A549 (cell line): ENCODE measurements around the gene FOXO1. TPM values are rescaled to one million over a fixed set of nuclear protein-coding genes. Genes with fewer than 3 reads are reported as not detected.

Experiments
- ATAC-seq, 2 experiments: fragments of 200-7000 bp in 1 of 2; fragments of >200 bp in 1 of 2; cut with Nextera tagmentation in 1 of 2; cut with Tn5 transposase in 1 of 2; 3 replicates each; pipeline versions ENCODE4 v1.8.0 to v1.9.1; 2018 to 2020; ENCODE audit warnings: mild to moderate bottlenecking in 1 of 2, moderate library complexity in 1 of 2
- CTCF ChIA-PET: fragments of 300-600 bp; sonication (Branson Sonifier 250); formaldehyde crosslinking; extraction: SDS; loops from one replicate; lab custom pipeline; 2021; ENCODE audit warnings: antibody characterized with exemption, inconsistent platforms; lab: Yijun Ruan, JAX
- POLR2A ChIA-PET: fragments of 350-600 bp; formaldehyde crosslinking; extraction: SDS; loops from one replicate; lab custom pipeline; 2021; ENCODE audit warnings: antibody characterized with exemption, inconsistent platforms; lab: Yijun Ruan, JAX
- DNase-seq, 2 experiments: peaks; one replicate each; pipeline versions ENCODE4 v3.0.0 to v3.0.0-alpha.2; 2011 to 2016; ENCODE audit warnings: low read depth in 1 of 2, low spot score in 1 of 2
- FAIRE-seq: peaks from 2 replicates; lab custom pipeline; 2011; peaks lifted over from hg19 to GRCh38; lab: Jason Lieb, UNC
- H3K27ac ChIP-seq, 2 experiments: fragments of >200 bp; sonication (Bioruptor Twin); formaldehyde crosslinking; 3 replicates each; pipeline ENCODE4 v1.5.1; 2016 to 2017
- H3K4me1 ChIP-seq: fragments of >200 bp; sonication (Bioruptor Twin); formaldehyde crosslinking; 3 replicates; pipeline ENCODE4 v1.6.1; 2016
- H3K4me2 ChIP-seq: fragments of >200 bp; sonication (Bioruptor Twin); formaldehyde crosslinking; 3 replicates; pipeline ENCODE4 v1.6.1; 2016
- H3K4me3 ChIP-seq: fragments of >200 bp; sonication (Bioruptor Twin); formaldehyde crosslinking; 3 replicates; pipeline ENCODE4 v1.5.1; 2016
- H3K9me3 ChIP-seq: fragments of >200 bp; sonication (Bioruptor Twin); formaldehyde crosslinking; 3 replicates; pipeline ENCODE4 v1.6.1; 2016
- BHLHE40 ChIP-seq: IDR thresholded peaks from 2 replicates; pipeline ENCODE4 v1.6.1; 2012; ENCODE audit warnings: low read depth, low read length, inconsistent platforms
- FOSB ChIP-seq: fragments of 250-450 bp; sonication (Bioruptor Pico); IDR thresholded peaks from 2 replicates; pipeline ENCODE4 v1.5.0; 2020; ENCODE audit warnings: mild to moderate bottlenecking, moderate library complexity
- FOXS1 ChIP-seq: fragments of 250-450 bp; sonication (Bioruptor Pico); IDR thresholded peaks from 2 replicates; pipeline ENCODE4 v1.5.0; 2020; ENCODE audit warnings: mild to moderate bottlenecking, moderate library complexity
- GATA3 ChIP-seq: IDR thresholded peaks from 2 replicates; pipeline ENCODE4 v1.6.1; 2012; ENCODE audit warnings: borderline replicate concordance
- HDAC2 ChIP-seq: fragments of 200-600 bp; sonication (generic); IDR thresholded peaks from 2 replicates; pipeline ENCODE4 v1.6.1; 2016
- HEYL ChIP-seq: fragments of 250-450 bp; sonication (Bioruptor Pico); IDR thresholded peaks from 2 replicates; pipeline ENCODE4 v1.8.0; 2021; ENCODE audit warnings: mild to moderate bottlenecking, moderate library complexity
- HMGXB4 ChIP-seq: fragments of 250-450 bp; sonication (Bioruptor Pico); IDR thresholded peaks from 2 replicates; pipeline ENCODE4 v1.5.0; 2021; ENCODE audit warnings: mild to moderate bottlenecking, moderate library complexity, borderline replicate concordance
- HOXA7 ChIP-seq: fragments of 250-450 bp; sonication (Bioruptor Pico); IDR thresholded peaks from 2 replicates; pipeline ENCODE4 v1.5.0; 2020; ENCODE audit warnings: mild to moderate bottlenecking, moderate library complexity
- KDM1A ChIP-seq: fragments of 200-600 bp; sonication (generic); IDR thresholded peaks from 2 replicates; pipeline ENCODE4 v1.6.1; 2016; ENCODE audit warnings: low read depth, mild to moderate bottlenecking
- KDM5A ChIP-seq: fragments of 200-600 bp; sonication (generic); IDR thresholded peaks from 2 replicates; pipeline ENCODE4 v1.6.1; 2016; ENCODE audit warnings: antibody characterized with exemption, mild to moderate bottlenecking
- MAFK ChIP-seq: fragments of 450-650 bp; IDR thresholded peaks from 2 replicates; pipeline ENCODE4 v1.6.1; 2014; ENCODE audit not compliant: partially characterized antibody
- MAZ ChIP-seq: fragments of 150-350 bp; IDR thresholded peaks from 2 replicates; pipeline ENCODE4 v1.6.1; 2014; ENCODE audit warnings: antibody characterized with exemption, low read depth, low read length, borderline replicate concordance
- NFE2L2 ChIP-seq: fragments of 150-350 bp; conservative IDR thresholded peaks from 2 replicates; pipeline ENCODE4 v1.6.1; 2014; ENCODE audit warnings: low read length
- POLR2AphosphoS2 ChIP-seq: conservative IDR thresholded peaks from 2 replicates; pipeline ENCODE4 v1.6.1; 2012; ENCODE audit warnings: low read length, improper control_type of control experiment, inconsistent platforms
- RAD21 ChIP-seq, 2 experiments: fragments of >200 bp in 1 of 2; sonication (Bioruptor Twin) in 1 of 2; formaldehyde crosslinking in 1 of 2; IDR thresholded peaks in 1 of 2; conservative IDR thresholded peaks in 1 of 2; 2 replicates in 1 of 2; 3 replicates in 1 of 2; pipeline ENCODE4 v1.6.1; 2012 to 2018; ENCODE audit warnings: inconsistent platforms in 1 of 2
- SMC3 ChIP-seq: fragments of >200 bp; sonication (Bioruptor Twin); formaldehyde crosslinking; IDR thresholded peaks from 3 replicates; pipeline ENCODE4 v1.6.1; 2018; ENCODE audit warnings: inconsistent platforms
- TP53 ChIP-seq: fragments of 250-450 bp; sonication (Bioruptor Pico); IDR thresholded peaks from 2 replicates; pipeline ENCODE4 v1.5.0; 2021; ENCODE audit warnings: mild to moderate bottlenecking, moderate library complexity
- ZC3H11A ChIP-seq: fragments of 450-650 bp; IDR thresholded peaks from 2 replicates; pipeline ENCODE4 v1.6.1; 2014; ENCODE audit warnings: antibody characterized with exemption, mild to moderate bottlenecking
- ZNF302 ChIP-seq: fragments of 250-450 bp; sonication (Bioruptor Pico); IDR thresholded peaks from 2 replicates; pipeline ENCODE4 v1.9.0; 2021; ENCODE audit warnings: inconsistent platforms, mild to moderate bottlenecking, moderate library complexity
- whole genome bisulfite sequencing: methylation state at CpG from one replicate; pipeline ENCODE4 v1.1.6; 2017; ENCODE audit errors: missing lambda C conversion rate; 5-methylcytosine and 5-hydroxymethylcytosine counted together
- polyA plus RNA-seq, 4 experiments: library from polyadenylated mRNA; depleted of rRNA in 3 of 4; stranded (reverse); fragments of >200 nt; fragmentation: RNase III in 1 of 4; extraction: RNeasy Plus Mini Kit Qiagen cat#74134 plus additional on column Dnase treatment in 1 of 4; gene quantifications; 2 replicates in 3 of 4; 3 replicates in 1 of 4; pipeline ENCODE4 v1.2.3, GENCODE V29; 2011 to 2017

Gene FOXO1
- polyA plus RNA-seq, 2 of the 4 experiments (the other 2 are of a cell fraction), result 2.2 to 3.6 TPM

- no peaks in the 10 kb centered on the region for H3K9me3 ChIP-seq
- no peak overlapping the region for H3K4me3 ChIP-seq
- ATAC-seq (no peak), DNase-seq (no peak)
- POLR2A ChIA-PET, result no interaction called here
- no peak overlapping the region for H3K4me2 ChIP-seq
- no peak for TF ChIP-seq HEYL (CRISPR knock-in tag)
- no peak for TF ChIP-seq MAZ
- no peak for TF ChIP-seq KDM5A
- no peak for TF ChIP-seq ZC3H11A
- TF ChIP-seq SMC3, result no peak
- TF ChIP-seq POLR2AphosphoS2, result no peak
- no peak for TF ChIP-seq HDAC2
- no peak for TF ChIP-seq KDM1A
- TF ChIP-seq HMGXB4 (CRISPR knock-in tag), result no peak
- no peak for TF ChIP-seq RAD21 (conservative IDR thresholded peaks at IDR 0.05 in 1 of 2, IDR thresholded peaks at IDR 0.05 in 1 of 2)
- TF ChIP-seq TP53 (CRISPR knock-in tag), result no peak
- TF ChIP-seq GATA3, result no peak
- TF ChIP-seq BHLHE40, result no peak
- no peak for TF ChIP-seq HOXA7
- TF ChIP-seq FOSB (CRISPR knock-in tag), result no peak
- TF ChIP-seq FOXS1 (CRISPR knock-in tag), result no peak
- no peak for TF ChIP-seq NFE2L2
- TF ChIP-seq, all 56 proteins: peak for 0
- Histone ChIP-seq H3K4me1 (no peaks in the 10 kb centered on the region), H3K27ac (no peak overlapping the region)
- FAIRE-seq, result no peak
- CTCF ChIA-PET, result no interaction called here
- WGBS, result 92% methylated on average over 3 of the region's 3 CpGs
Observed at GRCh38 chr13:40569024-40569350, 97.5 kb downstream of the FOXO1 start.

GRCh38 chr13:40568246-40569023, 98.0 kb downstream of the FOXO1 start:
- TF ChIP-seq ZNF302 (CRISPR knock-in tag) (no peak), GATA3 (no peak)
- Histone ChIP-seq H3K4me3 (no peak overlapping the region), H3K9me3 (no peaks in the 10 kb centered on the region), H3K27ac (no peak overlapping the region), H3K4me1 (no peaks in the 10 kb centered on the region), H3K4me2 (no peak overlapping the region)
- ATAC-seq, result no peak
- CTCF ChIA-PET, result interaction anchor here (0.6 kb wide), 2 partner anchors 422 to 957 kb away, joined by 3 to 5 read pairs; no protein-coding TSS in a partner anchor
- WGBS, result 94% methylated on average over 10 of the region's 10 CpGs
- FAIRE-seq, result no peak
- POLR2A ChIA-PET, result no interaction called here
- no peak for DNase-seq

- WGBS, result 81% methylated on average over 2 of the region's 2 CpGs
- Histone ChIP-seq H3K4me2 (no peak overlapping the region), H3K4me3 (no peak overlapping the region), H3K27ac (no peak overlapping the region), H3K4me1 (no peaks in the 10 kb centered on the region), H3K9me3 (no peaks in the 10 kb centered on the region)
- TF ChIP-seq MAFK, result no peak
- POLR2A ChIA-PET, result no interaction called here
- CTCF ChIA-PET, result no interaction called here
- DNase-seq (no peak), FAIRE-seq (no peak), ATAC-seq (no peak)
Observed at GRCh38 chr13:40566811-40567210, 99.6 kb downstream of the FOXO1 start.
